GM20000 (cell line): ENCODE measurements around the gene ZC3H6.
A peak's percentile ranks its signal among the peaks of the same experiment; 100 is the strongest.

Experiments
- DNase-seq: peaks from one replicate; pipeline ENCODE4 v3.0.0; 2012; ENCODE audit warnings: low spot score
- TF ChIP-seq, protein P1 (sequence below): IDR thresholded peaks from 2 replicates; pipeline ENCODE4 v1.5.1; 2012; ENCODE audit warnings: mild to moderate bottlenecking, control low read depth; ENCODE audit errors: extremely low read depth, missing control alignments

Gene ZC3H6

GRCh38 chr2:112259509-112260294, 15.7 kb upstream of the ZC3H6 start:
- TF ChIP-seq, protein P1, sequence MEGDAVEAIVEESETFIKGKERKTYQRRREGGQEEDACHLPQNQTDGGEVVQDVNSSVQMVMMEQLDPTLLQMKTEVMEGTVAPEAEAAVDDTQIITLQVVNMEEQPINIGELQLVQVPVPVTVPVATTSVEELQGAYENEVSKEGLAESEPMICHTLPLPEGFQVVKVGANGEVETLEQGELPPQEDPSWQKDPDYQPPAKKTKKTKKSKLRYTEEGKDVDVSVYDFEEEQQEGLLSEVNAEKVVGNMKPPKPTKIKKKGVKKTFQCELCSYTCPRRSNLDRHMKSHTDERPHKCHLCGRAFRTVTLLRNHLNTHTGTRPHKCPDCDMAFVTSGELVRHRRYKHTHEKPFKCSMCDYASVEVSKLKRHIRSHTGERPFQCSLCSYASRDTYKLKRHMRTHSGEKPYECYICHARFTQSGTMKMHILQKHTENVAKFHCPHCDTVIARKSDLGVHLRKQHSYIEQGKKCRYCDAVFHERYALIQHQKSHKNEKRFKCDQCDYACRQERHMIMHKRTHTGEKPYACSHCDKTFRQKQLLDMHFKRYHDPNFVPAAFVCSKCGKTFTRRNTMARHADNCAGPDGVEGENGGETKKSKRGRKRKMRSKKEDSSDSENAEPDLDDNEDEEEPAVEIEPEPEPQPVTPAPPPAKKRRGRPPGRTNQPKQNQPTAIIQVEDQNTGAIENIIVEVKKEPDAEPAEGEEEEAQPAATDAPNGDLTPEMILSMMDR, result peak; percentile 95
- DNase-seq, result peak; percentile 71

- TF ChIP-seq, protein P1, result no peak
- DNase-seq, result no peak
Observed at GRCh38 chr2:112260295-112260625, 15.1 kb upstream of the ZC3H6 start.

GRCh38 chr2:112262876-112263275, 12.5 kb upstream of the ZC3H6 start:
- TF ChIP-seq, protein P1, result no peak
- DNase-seq, result no peak

GRCh38 chr2:112268547-112268946, 6.8 kb upstream of the ZC3H6 start:
- TF ChIP-seq, protein P1, result no peak
- DNase-seq, result no peak

GRCh38 chr2:112272669-112273068, 2.7 kb upstream of the ZC3H6 start:
- TF ChIP-seq, protein P1, result no peak
- no peak for DNase-seq

DNA sequence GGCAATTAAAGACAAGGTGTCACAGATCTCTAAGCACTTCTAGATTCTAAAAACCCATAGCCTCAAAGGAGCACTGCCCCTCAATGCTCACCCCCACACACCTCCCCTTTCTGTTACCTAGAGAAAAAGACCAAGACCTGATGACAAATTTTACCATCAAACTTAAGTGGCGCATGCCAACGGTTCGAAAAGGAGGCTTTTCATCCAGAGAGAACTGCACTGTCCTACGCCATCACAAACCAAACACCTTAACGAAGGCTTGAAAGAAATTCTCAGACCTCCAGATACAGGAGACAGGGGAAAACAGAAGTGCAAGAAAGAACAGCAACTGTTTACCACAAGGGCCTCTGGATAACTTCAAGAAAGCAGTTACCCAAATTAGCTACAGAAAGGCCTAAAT, 2.0 kb upstream of the ZC3H6 start:
- TF ChIP-seq, protein P1, result no peak
- no peak for DNase-seq

DNA sequence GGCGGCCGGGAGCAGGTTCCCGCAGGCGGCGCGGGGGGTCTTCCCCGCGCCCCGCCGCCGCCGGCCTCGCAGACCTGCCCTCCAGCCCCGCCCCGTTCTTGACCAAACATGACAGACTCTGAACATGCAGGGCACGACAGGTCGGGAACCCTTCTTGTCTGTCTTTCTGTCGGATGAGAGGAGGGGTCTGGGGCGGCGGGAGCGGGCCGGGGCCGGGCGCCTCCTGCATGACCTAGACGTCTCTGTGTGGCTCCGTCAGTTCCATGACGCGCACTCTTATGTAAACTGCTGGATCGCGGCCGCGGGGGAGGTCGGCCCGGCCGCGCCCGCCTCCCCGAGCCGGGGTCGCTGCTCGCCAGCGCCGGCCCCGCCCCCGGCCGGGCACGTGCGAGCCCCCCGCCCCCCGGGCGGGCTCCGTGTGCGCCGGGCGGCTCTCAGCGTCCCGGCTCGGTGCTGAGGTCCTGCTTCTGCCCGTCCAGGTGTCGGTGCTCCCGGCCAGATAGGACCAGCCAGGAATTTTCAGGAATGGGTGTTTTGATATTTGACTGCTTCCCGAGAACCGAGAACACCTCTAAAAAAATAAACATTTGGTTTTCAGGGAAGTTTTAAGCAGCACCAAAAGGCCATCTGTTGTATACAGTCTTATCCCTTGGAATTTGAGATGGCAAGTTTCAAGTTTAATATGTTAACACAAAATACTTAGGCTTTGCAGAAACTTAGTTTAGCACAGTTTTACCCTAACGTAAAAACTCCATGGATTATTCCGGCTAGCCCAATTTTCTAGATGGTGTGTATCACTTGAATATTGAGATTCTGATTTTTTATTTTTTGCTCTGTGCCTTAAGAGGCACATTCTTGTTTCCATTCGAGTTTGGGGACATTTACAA, 733 bp downstream of the ZC3H6 start:
- peak; percentile 88 for DNase-seq

More for the DNA sequence above, 733 bp downstream of the ZC3H6 start:
- TF ChIP-seq, protein P1, result no peak
